T47D (cell line): ENCODE results near the gene LRRC51.
A peak's percentile ranks its signal among the peaks of the same experiment; 100 is the strongest.

Source experiments
- DNase-seq, 2 experiments: peaks; one replicate each; pipeline versions ENCODE4 v3.0.0 to v3.0.0-alpha.2; 2011 to 2012; ENCODE audit warnings: low read depth in 1 of 2, low spot score in 1 of 2
- JUND ChIP-seq: IDR thresholded peaks from 2 replicates; pipeline ENCODE4 v1.6.1; 2012; ENCODE audit warnings: low read depth
- in situ Hi-C: cut with HindIII; loops from 2 replicates; pipeline ENCODE4 v1.10.0; 2016; ENCODE audit warnings: low sequenced_read_pairs, low pct_unique_long_range_greater_than_20kb

LRRC51 gene

GRCh38 chr11:72080326-72081183 is at the start of gene LRRC51, which contains the start of gene NUMA1:
Gene LRRC51 (plus strand): TSS chr11:72080850. CDS start chr11:72089084, 8,234 bp downstream.
Gene NUMA1 (minus strand): TSS chr11:72080542. CDS start chr11:72035943, 44,599 bp downstream.
- peak; percentile 59 to 100 for DNase-seq
- in situ Hi-C loops: no loop called here
- no peak for TF ChIP-seq JUND

- no peak for DNase-seq
- no peak for TF ChIP-seq JUND
- in situ Hi-C loops: no loop called here
These were observed 44.0 kb upstream of the LRRC51 start for GRCh38 chr11:72036687-72037086.

- TF ChIP-seq JUND: no peak
- DNase-seq: no peak
- in situ Hi-C loops: no loop called here
These were observed 42.9 kb upstream of the LRRC51 start for GRCh38 chr11:72037554-72038311.

- peak in 1 of 2 experiments; percentile 76 for DNase-seq
- TF ChIP-seq JUND: no peak
- in situ Hi-C loops: no loop called here
These were observed 42.2 kb upstream of the LRRC51 start for GRCh38 chr11:72038491-72038890.

- TF ChIP-seq JUND: no peak
- in situ Hi-C loops: no loop called here
These were observed 41.4 kb upstream of the LRRC51 start for GRCh38 chr11:72039031-72039855.

GRCh38 chr11:72039856-72040401 is 40.7 kb upstream of the LRRC51 start:
- peak in 1 of 2 experiments; percentile 75 for DNase-seq

More at GRCh38 chr11:72039031-72039855, 41.4 kb upstream of the LRRC51 start:
- DNase-seq: no peak

GRCh38 chr11:72040491-72041363 is 39.9 kb upstream of the LRRC51 start:
- peak; percentile 70 to 99 for DNase-seq
- in situ Hi-C loops: no loop called here
- TF ChIP-seq JUND: 0 out of 2 replicates have a peak, but pooled peaks have one; percentile 9

More at GRCh38 chr11:72039856-72040401, 40.7 kb upstream of the LRRC51 start:
- in situ Hi-C loops: no loop called here
- TF ChIP-seq JUND: no peak

GRCh38 chr11:72041364-72042063 is 39.1 kb upstream of the LRRC51 start:
- no peak for TF ChIP-seq JUND
- in situ Hi-C loops: no loop called here
- peak; percentile 56 to 95 for DNase-seq

- no peak for DNase-seq
- in situ Hi-C loops: no loop called here
- TF ChIP-seq JUND: no peak
These were observed 38.4 kb upstream of the LRRC51 start for GRCh38 chr11:72042064-72042745.

- no peak for DNase-seq
- in situ Hi-C loops: no loop called here
- TF ChIP-seq JUND: no peak
These were observed 34.8 kb upstream of the LRRC51 start for GRCh38 chr11:72045849-72046248.
